Neuronal stem cell (in vitro differentiated cells): ENCODE measurements around the gene ADCK2.

Experiments used
- DNase-seq: peaks from one replicate; pipeline ENCODE4 v3.0.0-alpha.2; 2013; ENCODE audit warnings: low spot score
- H2AFZ ChIP-seq: one replicate; pipeline ENCODE4 v1.6.1; 2013; ENCODE audit warnings: mild to moderate bottlenecking, low read length, inconsistent platforms
- H2AK5ac ChIP-seq: 2 replicates; pipeline ENCODE4 v1.6.1; 2013; ENCODE audit warnings: low read depth, mild to moderate bottlenecking, inconsistent platforms, low read length, moderate library complexity, mixed read lengths
- H2BK120ac ChIP-seq: 2 replicates; pipeline ENCODE4 v1.6.1; 2013; ENCODE audit warnings: low read depth, mild to moderate bottlenecking, inconsistent platforms, low read length, moderate library complexity, mixed read lengths
- H2BK12ac ChIP-seq: one replicate; pipeline ENCODE4 v1.6.1; 2013; ENCODE audit warnings: low read length, inconsistent platforms
- H2BK15ac ChIP-seq: 2 replicates; pipeline ENCODE4 v1.6.1; 2013; ENCODE audit warnings: mild to moderate bottlenecking, low read length, inconsistent platforms, mixed read lengths
- H2BK5ac ChIP-seq: one replicate; pipeline ENCODE4 v1.6.1; 2013; ENCODE audit warnings: inconsistent platforms, mild to moderate bottlenecking, low read length, moderate library complexity
- H3K14ac ChIP-seq: one replicate; pipeline ENCODE4 v1.6.1; 2013; ENCODE audit warnings: low read length, inconsistent platforms
- H3K18ac ChIP-seq: 2 replicates; pipeline ENCODE4 v1.6.1; 2013; ENCODE audit warnings: low read length, inconsistent platforms
- H3K23ac ChIP-seq: 2 replicates; pipeline ENCODE4 v1.6.1; 2013; ENCODE audit warnings: low read depth, mild to moderate bottlenecking, mixed read lengths, low read length, inconsistent platforms; ENCODE audit not compliant: poor library complexity
- H3K27ac ChIP-seq: replicated peaks from 3 replicates; pipeline ENCODE4 v1.5.1; 2013; ENCODE audit warnings: low read length, inconsistent platforms
- H3K27me3 ChIP-seq, 3 experiments: 2 replicates each; pipeline ENCODE4 v1.6.1; 2013; ENCODE audit warnings: low read length in 3 of 3, mild to moderate bottlenecking in 2 of 3, inconsistent platforms in 1 of 3, low read depth in 1 of 3, mixed read lengths in 1 of 3, moderate library complexity in 1 of 3; ENCODE audit not compliant: control insufficient read depth in 3 of 3, insufficient read depth in 3 of 3
- H3K36me3 ChIP-seq, 2 donors: replicated peaks in 1 of 2; 2 replicates each; pipeline ENCODE4 v1.6.1; 2013; ENCODE audit warnings: low read length in 2 of 2; ENCODE audit not compliant: control insufficient read depth in 2 of 2, insufficient read depth in 2 of 2
- H3K4ac ChIP-seq: 2 replicates; pipeline ENCODE4 v1.6.1; 2013; ENCODE audit warnings: inconsistent platforms, mild to moderate bottlenecking, low read length, moderate library complexity
- H3K4me1 ChIP-seq, 2 donors: 1 replicate in 1 of 2; 2 replicates in 1 of 2; pipeline ENCODE4 v1.6.1; 2013; ENCODE audit warnings: low read length in 2 of 2, low read depth in 1 of 2; ENCODE audit not compliant: control insufficient read depth in 2 of 2, insufficient read depth in 1 of 2
- H3K4me2 ChIP-seq: one replicate; pipeline ENCODE4 v1.6.1; 2013; ENCODE audit warnings: mild to moderate bottlenecking, low read length, inconsistent platforms; ENCODE audit not compliant: insufficient read depth, poor library complexity, severe bottlenecking
- H3K4me3 ChIP-seq, 2 donors: 2 replicates each; pipeline ENCODE4 v1.5.1; 2013; ENCODE audit warnings: low read length in 2 of 2, mild to moderate bottlenecking in 2 of 2, inconsistent platforms in 1 of 2, moderate library complexity in 1 of 2
- H3K79me1 ChIP-seq: one replicate; pipeline ENCODE4 v1.6.1; 2013; ENCODE audit warnings: low read depth, mild to moderate bottlenecking, inconsistent platforms, low read length, moderate library complexity
- H3K9ac ChIP-seq: one replicate; pipeline ENCODE4 v1.6.1; 2013; ENCODE audit warnings: mild to moderate bottlenecking, low read depth, low read length, inconsistent platforms; ENCODE audit not compliant: poor library complexity
- H3K9me3 ChIP-seq, 2 donors: replicated peaks in 1 of 2; 2 replicates each; pipeline versions ENCODE3 to v1.6.1; 2013; ENCODE audit warnings: low read length in 2 of 2, mild to moderate bottlenecking in 2 of 2, inconsistent platforms in 1 of 2, low read depth in 1 of 2, mixed read lengths in 1 of 2, moderate library complexity in 1 of 2; ENCODE audit not compliant: control insufficient read depth in 2 of 2, insufficient read depth in 1 of 2
- H4K8ac ChIP-seq: one replicate; pipeline ENCODE4 v1.6.1; 2013; ENCODE audit warnings: low read depth, mild to moderate bottlenecking, inconsistent platforms, low read length, moderate library complexity
- H4K91ac ChIP-seq: one replicate; pipeline ENCODE4 v1.6.1; 2013; ENCODE audit warnings: low read length, low read depth, mild to moderate bottlenecking, inconsistent platforms; ENCODE audit not compliant: poor library complexity
- WGBS, 2 donors: extraction: QIAGEN DNeasy Blood & Tissue Kit; methylation state at CpG; one replicate each; pipeline ENCODE4 v1.1.7; 2013; ENCODE audit warnings: missing lambda C conversion rate in 2 of 2, mixed read lengths in 1 of 2; ENCODE audit not compliant: insufficient read length in 2 of 2, insufficient replicate concordance in 1 of 2; ENCODE audit errors: extremely low coverage in 2 of 2; 5-methylcytosine and 5-hydroxymethylcytosine counted together

Gene ADCK2

DNA sequence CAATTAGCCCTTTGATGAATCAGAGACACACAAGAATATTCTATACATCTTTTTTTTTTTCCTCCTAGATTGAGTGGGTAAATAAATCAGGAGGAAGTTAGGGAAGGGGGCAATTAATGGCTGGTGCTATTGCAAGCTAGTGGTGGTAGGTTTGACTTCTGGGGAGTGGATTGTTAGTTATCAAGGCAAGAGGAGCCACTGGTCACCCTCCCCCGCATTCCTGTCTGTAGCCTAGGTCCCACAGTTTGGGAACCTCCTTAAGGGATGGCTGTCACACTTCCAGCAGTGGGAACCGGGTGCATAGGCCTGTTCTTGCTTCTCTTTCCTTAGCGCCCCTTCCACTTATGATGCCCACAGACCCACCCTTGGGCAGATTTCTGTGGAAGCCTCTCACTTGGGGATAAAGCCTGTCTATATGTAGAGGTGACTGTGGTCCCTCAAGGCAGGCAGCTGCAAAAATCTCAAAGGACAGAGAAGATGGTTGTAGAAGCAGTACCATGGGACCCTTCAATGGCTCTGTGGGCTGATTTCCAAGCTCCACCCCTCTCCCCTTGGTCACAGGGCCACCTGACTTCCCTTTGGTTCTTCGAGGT, 2.3 kb upstream of the ADCK2 start:
- Histone ChIP-seq H2BK12ac (no peak overlapping the region), H3K27me3 (peaks cover 0 to 15% (median 12%) of the 10 kb centered on the region in 3 experiments), H3K4ac (no peak overlapping the region), H4K91ac (no peak overlapping the region), H3K27ac (no peak overlapping the region), H3K79me1 (no peaks in the 10 kb centered on the region), H2BK120ac (no peak overlapping the region), H3K36me3 (no peaks in the 10 kb centered on the region), H3K18ac (no peak overlapping the region), H3K4me2 (no peak overlapping the region), H3K4me1 (peaks cover 4 to 8% of the 10 kb centered on the region in 2 donors), H3K23ac (no peak overlapping the region), H3K9ac (no peak overlapping the region), H3K4me3 (no peak overlapping the region), H2AFZ (no peak overlapping the region), H3K14ac (no peak overlapping the region), H2BK15ac (no peak overlapping the region), H2AK5ac (no peak overlapping the region), H4K8ac (no peak overlapping the region), H2BK5ac (no peak overlapping the region), H3K9me3 (peaks cover 0 to 2% of the 10 kb centered on the region in 2 donors)
- DNase-seq = no peak
- no CpG with 5 or more reads among the region's 4 CpGs for WGBS, 2 donors

DNA sequence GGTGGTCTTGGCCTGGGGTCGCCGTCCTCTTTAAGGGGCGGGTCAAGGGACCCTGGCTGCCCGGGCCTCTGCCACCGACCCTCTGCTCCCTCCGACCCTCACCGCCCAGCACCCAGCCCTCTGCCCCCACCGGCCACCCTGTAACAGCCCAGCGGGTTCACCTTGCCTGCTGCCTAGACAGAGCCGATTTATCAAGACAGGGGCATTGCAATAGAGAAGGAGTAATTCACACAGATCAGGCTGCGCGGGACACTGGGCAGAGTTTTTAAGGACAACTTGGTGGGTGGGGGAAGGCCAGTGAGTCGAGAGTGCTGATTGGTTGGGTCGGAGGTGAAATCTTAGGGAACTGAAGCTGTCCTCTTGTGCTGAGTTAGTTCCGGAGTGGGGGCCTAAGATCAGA, 779 bp upstream of the ADCK2 start:
- H3K27me3 ChIP-seq = peaks cover 0 to 12% (median 9%) of the 10 kb centered on the region in 3 experiments
- no peak overlapping the region for H4K91ac ChIP-seq
- H2BK12ac ChIP-seq = no peak overlapping the region
- H4K8ac ChIP-seq = no peak overlapping the region
- no peaks in the 10 kb centered on the region for H3K79me1 ChIP-seq
- H3K9me3 ChIP-seq = peaks cover 0 to 2% of the 10 kb centered on the region in 2 donors
- no CpG with 5 or more reads among the region's 15 CpGs for WGBS, 2 donors
- H2BK5ac ChIP-seq = no peak overlapping the region
- H2AFZ ChIP-seq = peak overlapping the region; percentile 98
- no peak for DNase-seq
- H3K23ac ChIP-seq = peak overlapping the region; percentile 14
- peak overlapping the region; percentile 56 for H2AK5ac ChIP-seq
- no peak overlapping the region for H3K27ac ChIP-seq
- H2BK15ac ChIP-seq = peak overlapping the region; percentile 27
- no peak overlapping the region for H3K4me2 ChIP-seq
- H3K36me3 ChIP-seq = peaks cover 0 to 2% of the 10 kb centered on the region in 2 donors
- no peak overlapping the region for H2BK120ac ChIP-seq
- H3K4ac ChIP-seq = no peak overlapping the region
- H3K4me3 ChIP-seq = peak overlapping the region in 1 of 2 donors; percentile 51
- no peak overlapping the region for H3K14ac ChIP-seq
- no peak overlapping the region for H3K9ac ChIP-seq
- H3K18ac ChIP-seq = peak overlapping the region; percentile 72
- H3K4me1 ChIP-seq = peaks cover 4 to 10% of the 10 kb centered on the region in 2 donors

DNA sequence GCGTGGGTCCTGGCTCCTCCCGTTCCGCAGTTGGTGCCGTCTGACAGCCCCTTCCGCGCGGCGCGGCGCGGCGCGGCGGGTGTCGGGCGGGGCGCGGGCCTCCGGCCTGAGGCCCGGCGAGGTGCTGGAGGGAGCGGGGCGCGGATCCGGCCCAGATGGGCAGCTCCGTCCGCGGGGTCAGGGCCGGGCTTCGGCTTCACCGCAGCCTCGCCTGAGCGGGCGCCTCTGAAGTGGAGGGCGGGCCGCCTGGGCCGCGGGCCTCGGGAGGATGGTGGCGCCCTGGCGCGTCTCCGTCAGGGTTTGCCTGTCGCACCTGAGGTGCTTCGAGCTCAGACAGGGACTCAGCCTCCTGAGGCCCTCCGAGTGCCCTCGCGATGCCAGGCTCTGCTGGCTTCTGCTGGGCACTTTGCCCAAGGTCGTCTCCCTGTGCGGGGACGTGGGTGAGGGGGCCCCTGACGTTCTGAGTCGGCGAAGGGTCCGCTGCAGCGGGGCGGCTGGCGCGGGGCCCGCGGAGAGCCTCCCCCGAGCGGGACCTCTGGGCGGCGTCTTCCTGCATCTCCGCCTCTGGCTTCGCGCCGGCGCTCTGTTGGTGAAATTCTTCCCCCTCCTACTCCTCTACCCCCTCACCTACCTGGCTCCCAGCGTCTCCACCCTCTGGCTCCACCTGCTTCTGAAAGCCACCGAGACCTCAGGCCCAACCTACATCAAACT, 473 bp downstream of the ADCK2 start:
- peaks cover 0 to 2% of the 10 kb centered on the region in 2 donors for H3K9me3 ChIP-seq
- H3K18ac ChIP-seq = peak overlapping the region; percentile 95
- no peak overlapping the region for H2BK15ac ChIP-seq
- H2BK120ac ChIP-seq = no peak overlapping the region
- peaks cover 4 to 10% of the 10 kb centered on the region in 2 donors for H3K4me1 ChIP-seq
- H3K27ac ChIP-seq = no peak overlapping the region
- H3K9ac ChIP-seq = peak overlapping the region; percentile 92
- no peak overlapping the region for H3K14ac ChIP-seq
- peak overlapping the region; percentile 58 for H2BK12ac ChIP-seq
- peak; percentile 24 for DNase-seq
- no peak overlapping the region for H4K8ac ChIP-seq
- H2AK5ac ChIP-seq = peak overlapping the region; percentile 88
- H3K27me3 ChIP-seq = peaks cover 0 to 12% (median 0%) of the 10 kb centered on the region in 3 experiments
- H2BK5ac ChIP-seq = peak overlapping the region; percentile 42
- peak overlapping the region; percentile 93 for H3K23ac ChIP-seq
- no peaks in the 10 kb centered on the region for H3K79me1 ChIP-seq
- peaks cover 0 to 2% of the 10 kb centered on the region in 2 donors for H3K36me3 ChIP-seq
- no CpG with 5 or more reads among the region's 72 CpGs for WGBS, 2 donors
- peak overlapping the region; percentile 95 for H3K4me2 ChIP-seq
- H2AFZ ChIP-seq = peak overlapping the region; percentile 98
- no peak overlapping the region for H4K91ac ChIP-seq
- H3K4ac ChIP-seq = peak overlapping the region; percentile 95
- H3K4me3 ChIP-seq = peak overlapping the region; percentile 51 to 84

DNA sequence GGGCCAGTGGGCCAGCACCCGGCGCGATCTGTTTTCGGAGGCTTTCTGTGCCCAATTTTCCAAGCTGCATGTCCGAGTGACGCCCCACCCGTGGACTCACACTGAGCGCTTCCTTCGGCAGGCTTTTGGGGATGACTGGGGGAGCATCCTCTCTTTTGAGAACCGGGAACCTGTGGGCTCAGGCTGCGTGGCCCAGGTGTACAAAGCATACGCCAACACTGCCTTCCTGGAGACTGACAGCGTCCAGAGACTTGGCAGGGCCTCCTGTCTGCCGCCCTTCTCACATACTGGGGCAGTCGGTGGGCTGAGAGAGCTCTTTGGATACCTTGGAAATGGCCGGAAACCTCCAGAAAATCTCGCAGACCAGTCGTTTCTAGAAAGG, 1.0 kb downstream of the ADCK2 start:
- no peaks in the 10 kb centered on the region for H3K79me1 ChIP-seq
- H3K23ac ChIP-seq = peak overlapping the region; percentile 62
- H4K91ac ChIP-seq = no peak overlapping the region
- no peak for DNase-seq
- H3K36me3 ChIP-seq = peaks cover 0 to 2% of the 10 kb centered on the region in 2 donors
- H3K4me2 ChIP-seq = peak overlapping the region; percentile 95
- no CpG with 5 or more reads among the region's 18 CpGs for WGBS, 2 donors
- peak overlapping the region; percentile 30 for H3K9ac ChIP-seq
- peaks cover 4 to 10% of the 10 kb centered on the region in 2 donors for H3K4me1 ChIP-seq
- peak overlapping the region; percentile 79 for H2AK5ac ChIP-seq
- no peak overlapping the region for H2BK15ac ChIP-seq
- peak overlapping the region; percentile 51 to 84 for H3K4me3 ChIP-seq
- no peak overlapping the region for H3K27ac ChIP-seq
- no peak overlapping the region for H3K4ac ChIP-seq
- H2AFZ ChIP-seq = peak overlapping the region; percentile 98
- peak overlapping the region; percentile 42 for H2BK5ac ChIP-seq
- peak overlapping the region; percentile 51 for H3K14ac ChIP-seq
- peaks cover 0 to 12% (median 0%) of the 10 kb centered on the region in 3 experiments for H3K27me3 ChIP-seq
- H2BK120ac ChIP-seq = no peak overlapping the region
- no peak overlapping the region for H2BK12ac ChIP-seq
- H4K8ac ChIP-seq = no peak overlapping the region
- peaks cover 0 to 2% of the 10 kb centered on the region in 2 donors for H3K9me3 ChIP-seq
- peak overlapping the region; percentile 25 for H3K18ac ChIP-seq
